ENCODE data around the gene PCGF3.
"Not testable (repeated sequence)": the region's sequence is repeated elsewhere in the genome, so short reads cannot be mapped to it uniquely, and the experiment has no call there.

Gene PCGF3

GRCh38 chr4:668219-668618 lies 37.4 kb upstream of the PCGF3 start:
- not testable (repeated sequence) for DNase-seq

GRCh38 chr4:669806-670559 lies 35.6 kb upstream of the PCGF3 start:
- not testable (repeated sequence) for DNase-seq

GRCh38 chr4:671769-672168 lies 33.9 kb upstream of the PCGF3 start:
- DNase-seq, result no peak

- peak; percentile 57 to 81 (median 66) for DNase-seq
These were observed 32.1 kb upstream of the PCGF3 start for GRCh38 chr4:673349-674091.

GRCh38 chr4:674172-675035 lies 31.2 kb upstream of the PCGF3 start, which contains the start of the genes ATP5ME and MYL5:
Gene ATP5ME (minus strand): TSS chr4:674276. CDS start chr4:674247, 29 bp downstream.
Gene MYL5 (plus strand): TSS chr4:674542. CDS start chr4:678027, 3,485 bp downstream.
- peak; percentile 98 to 99 (median 98) for DNase-seq

GRCh38 chr4:675036-675882 lies 30.4 kb upstream of the PCGF3 start:
- DNase-seq, result peak in 1 of 4 experiments; percentile 41

GRCh38 chr4:675980-676870 lies 29.4 kb upstream of the PCGF3 start:
- no peak for DNase-seq

- DNase-seq, result no peak
These were observed 28.8 kb upstream of the PCGF3 start for GRCh38 chr4:676871-677235.

- DNase-seq, result peak in 1 of 4 experiments; percentile 48
These were observed 28.0 kb upstream of the PCGF3 start for GRCh38 chr4:677431-678293.

GRCh38 chr4:678331-679103 lies 27.1 kb upstream of the PCGF3 start:
- no peak for DNase-seq

- DNase-seq, result no peak
These were observed 26.5 kb upstream of the PCGF3 start for GRCh38 chr4:679104-679481.

- no peak for DNase-seq
These were observed 26.0 kb upstream of the PCGF3 start for GRCh38 chr4:679629-680028.

- no peak for DNase-seq
These were observed 25.5 kb upstream of the PCGF3 start for GRCh38 chr4:680091-680490.

- peak in 3 of 4 experiments; percentile 50 to 82 (median 50) for DNase-seq
These were observed 25.1 kb upstream of the PCGF3 start for GRCh38 chr4:680551-680927.

GRCh38 chr4:680928-681645 lies 24.5 kb upstream of the PCGF3 start:
- DNase-seq, result peak; percentile 57 to 78 (median 64)

GRCh38 chr4:681736-682451 lies 23.7 kb upstream of the PCGF3 start:
- DNase-seq, result peak in 1 of 4 experiments; percentile 44

- DNase-seq, result no peak
These were observed 23.0 kb upstream of the PCGF3 start for GRCh38 chr4:682490-683172.

Measured in suppressor macrophage (primary cell).